RWPE2 (cell line): ENCODE data around the gene PYGO2.

Source experiments
- ATAC-seq: fragments of 200-7000 bp; cut with Tn5 transposase; 3 replicates; pipeline ENCODE4 v1.9.1; 2021; ENCODE audit warnings: low read depth
- DNase-seq: peaks from one replicate; pipeline ENCODE4 v3.0.0-alpha.2; 2020; ENCODE audit warnings: low spot score
- H3K27ac ChIP-seq: fragments of 450-650 bp; 2 replicates; pipeline ENCODE4 v1.5.1; 2017; ENCODE audit warnings: mild to moderate bottlenecking; ENCODE audit not compliant: poor library complexity, severe bottlenecking
- H3K27me3 ChIP-seq: fragments of 250-450 bp; sonication (Bioruptor Pico); 2 replicates; pipeline ENCODE4 v1.5.1; 2021; ENCODE audit warnings: mild to moderate bottlenecking, moderate library complexity; ENCODE audit not compliant: insufficient read depth, poor library complexity, severe bottlenecking
- H3K36me3 ChIP-seq: fragments of 250-450 bp; sonication (Bioruptor Pico); 2 replicates; pipeline ENCODE4 v1.5.1; 2020; ENCODE audit warnings: low read depth, mild to moderate bottlenecking, moderate library complexity
- H3K4me1 ChIP-seq: fragments of 250-450 bp; sonication (Bioruptor Pico); 2 replicates; pipeline ENCODE4 v1.5.1; 2021; ENCODE audit warnings: mild to moderate bottlenecking, moderate library complexity; ENCODE audit not compliant: insufficient read depth, poor library complexity, severe bottlenecking
- H3K4me3 ChIP-seq: fragments of 250-450 bp; sonication (Bioruptor Pico); 2 replicates; pipeline ENCODE4 v1.5.1; 2021; ENCODE audit warnings: mild to moderate bottlenecking, moderate library complexity; ENCODE audit not compliant: severe bottlenecking
- H3K9me3 ChIP-seq: fragments of 250-450 bp; sonication (Bioruptor Pico); 2 replicates; pipeline ENCODE4 v1.5.1; 2021; ENCODE audit warnings: mild to moderate bottlenecking, moderate library complexity; ENCODE audit not compliant: severe bottlenecking
- CTCF ChIP-seq: fragments of 450-650 bp; IDR thresholded peaks from one replicate; pipeline ENCODE4 v1.5.1; 2017; ENCODE audit warnings: mild to moderate bottlenecking, moderate library complexity; ENCODE audit not compliant: poor library complexity, severe bottlenecking

PYGO2 gene

GRCh38 chr1:155002464-155003226 is 41.1 kb upstream of the PYGO2 start, which contains the start of gene ZBTB7B:
ZBTB7B (plus strand) TSS chr1:155002802; CDS start chr1:155014661, 11,859 bp downstream.
- peak; percentile 72 for DNase-seq
- peak within 1 kb of the TSS; percentile 96 for H3K27ac ChIP-seq

GRCh38 chr1:155001675-155002463 is 40.3 kb upstream of the PYGO2 start:
- peaks cover 30% of the 10 kb centered on the region for H3K4me1 ChIP-seq

More at GRCh38 chr1:155002464-155003226, 41.1 kb upstream of the PYGO2 start, which contains the start of gene ZBTB7B:
- Histone ChIP-seq H3K4me3 (peak within 1 kb of the TSS; percentile 93), H3K27me3 (no peaks in the 10 kb centered on the region), H3K9me3 (no peaks in the 10 kb centered on the region), H3K36me3 (peaks cover 25% of the 10 kb centered on the region), H3K4me1 (peaks cover 38% of the 10 kb centered on the region)
- peak; percentile 2 for ATAC-seq
- no peak for TF ChIP-seq CTCF

GRCh38 chr1:155001425-155001674 is 39.8 kb upstream of the PYGO2 start:
- ATAC-seq (peak; percentile 8; the same call in 2 of the 3 replicates), DNase-seq (no peak)
- Histone ChIP-seq H3K4me3 (peak overlapping the region; percentile 59), H3K27ac (peak overlapping the region; percentile 96), H3K36me3 (peaks cover 12% of the 10 kb centered on the region), H3K4me1 (peaks cover 25% of the 10 kb centered on the region), H3K27me3 (no peaks in the 10 kb centered on the region), H3K9me3 (no peaks in the 10 kb centered on the region)
- no peak for TF ChIP-seq CTCF

More at GRCh38 chr1:155001675-155002463, 40.3 kb upstream of the PYGO2 start:
- H3K9me3 ChIP-seq: no peaks in the 10 kb centered on the region
- H3K27me3 ChIP-seq: no peaks in the 10 kb centered on the region
- DNase-seq (peak; percentile 100), ATAC-seq (peak; percentile 59)
- peaks cover 17% of the 10 kb centered on the region for H3K36me3 ChIP-seq
- peak; percentile 66 for TF ChIP-seq CTCF
- H3K4me3 ChIP-seq: peak overlapping the region; percentile 59
- H3K27ac ChIP-seq: peak overlapping the region; percentile 96

- ATAC-seq (peak; percentile 55), DNase-seq (peak; percentile 80)
- Histone ChIP-seq H3K36me3 (peaks cover 7% of the 10 kb centered on the region), H3K27me3 (no peaks in the 10 kb centered on the region), H3K4me1 (peaks cover 20% of the 10 kb centered on the region), H3K27ac (peak overlapping the region; percentile 96), H3K9me3 (no peaks in the 10 kb centered on the region), H3K4me3 (peak overlapping the region; percentile 59)
- no peak for TF ChIP-seq CTCF
These were observed 39.3 kb upstream of the PYGO2 start for GRCh38 chr1:155000726-155001424.
